Fibroblast of lung (primary cell): ENCODE data around the gene FOXI3. TPM values are rescaled to one million over a fixed set of nuclear protein-coding genes. Genes with fewer than 3 reads are reported as not detected.

Experiments
- DNase-seq, 2 donors: peaks; one replicate each; pipeline versions ENCODE4 v3.0.0 to v3.0.0-alpha.2; 2010; ENCODE audit warnings: low read depth in 2 of 2
- H2AFZ ChIP-seq: 2 replicates; pipeline ENCODE4 v1.5.1; 2012; ENCODE audit warnings: low read length, control low read depth, inconsistent platforms
- H3K27ac ChIP-seq: 2 replicates; pipeline ENCODE4 v1.5.1; 2011; ENCODE audit warnings: low read length, control low read depth; ENCODE audit not compliant: insufficient read depth
- H3K27me3 ChIP-seq: 2 replicates; pipeline ENCODE4 v1.5.1; 2011; ENCODE audit warnings: mild to moderate bottlenecking, low read length; ENCODE audit not compliant: control insufficient read depth, insufficient read depth
- H3K36me3 ChIP-seq: 2 replicates; pipeline ENCODE4 v1.5.1; 2011; ENCODE audit warnings: low read length; ENCODE audit not compliant: control insufficient read depth, insufficient read depth
- H3K4me1 ChIP-seq: 2 replicates; pipeline ENCODE4 v1.5.1; 2011; ENCODE audit warnings: low read length; ENCODE audit not compliant: control insufficient read depth, insufficient read depth; ENCODE audit errors: extremely low read depth
- H3K4me2 ChIP-seq: 2 replicates; pipeline ENCODE4 v1.5.1; 2011; ENCODE audit warnings: low read length, control low read depth; ENCODE audit not compliant: insufficient read depth; ENCODE audit errors: extremely low read depth
- H3K4me3 ChIP-seq, 4 experiments: fragments of 200-600 bp in 1 of 4; sonication (generic) in 1 of 4; replicated peaks in 1 of 4; 2 replicates each; pipeline ENCODE4 v1.5.1; 2011 to 2016; ENCODE audit warnings: low read length in 4 of 4, low read depth in 3 of 4, mild to moderate bottlenecking in 3 of 4, control low read depth in 2 of 4, inconsistent platforms in 1 of 4, mixed read lengths in 1 of 4; ENCODE audit not compliant: insufficient read depth in 1 of 4; ENCODE audit errors: control extremely low read depth in 1 of 4
- H3K79me2 ChIP-seq: 2 replicates; pipeline ENCODE4 v1.5.1; 2012; ENCODE audit warnings: mild to moderate bottlenecking, low read length, inconsistent platforms; ENCODE audit not compliant: control insufficient read depth, insufficient read depth
- H3K9ac ChIP-seq: 2 replicates; pipeline ENCODE4 v1.5.1; 2011; ENCODE audit warnings: mild to moderate bottlenecking, low read length, control low read depth; ENCODE audit not compliant: insufficient read depth
- H3K9me3 ChIP-seq: 2 replicates; pipeline ENCODE4 v1.5.1; 2012; ENCODE audit warnings: low read depth, low read length; ENCODE audit not compliant: control insufficient read depth, insufficient read depth
- H4K20me1 ChIP-seq: 2 replicates; pipeline ENCODE4 v1.5.1; 2011; ENCODE audit warnings: low read length; ENCODE audit not compliant: control insufficient read depth, insufficient read depth; ENCODE audit errors: extremely low read depth
- EZH2 ChIP-seq: IDR thresholded peaks from 2 replicates; pipeline ENCODE4 v1.5.1; 2012; ENCODE audit warnings: low read length, control low read depth, mild to moderate bottlenecking; ENCODE audit errors: missing control alignments
- polyA plus RNA-seq, 2 donors: library from polyadenylated mRNA; depleted of rRNA in 1 of 2; stranded (reverse) in 1 of 2; unstranded in 1 of 2; fragments of >200 nt; gene quantifications; 2 replicates each; pipeline ENCODE4 v1.2.1, GENCODE V29; 2011 to 2012; ENCODE audit warnings: missing spikeins in 1 of 2
- total RNA-seq: library from RNA; depleted of rRNA; stranded (reverse); fragments of >200 nt; gene quantifications from 2 replicates; pipeline ENCODE4 v1.2.1, GENCODE V29; 2014
- TF ChIP-seq, protein P1 (sequence below), 2 donors: IDR thresholded peaks in 1 of 2; conservative IDR thresholded peaks in 1 of 2; 1 replicate in 1 of 2; 2 replicates in 1 of 2; pipeline ENCODE4 v1.5.1; 2011 to 2012; ENCODE audit warnings: low read length in 2 of 2, control low read depth in 1 of 2, inconsistent platforms in 1 of 2, low read depth in 1 of 2, mild to moderate bottlenecking in 1 of 2

Gene FOXI3
- total and polyA plus RNA-seq, 2 donors (not counting 1 experiment from before 2014, with no cell fraction given), result not detected

GRCh38 chr2:88398180-88398579 is 54.3 kb downstream of the FOXI3 start:
- Histone ChIP-seq H3K4me3 (no peak overlapping the region), H4K20me1 (no peaks in the 10 kb centered on the region), H3K27ac (no peak overlapping the region), H2AFZ (no peak overlapping the region), H3K9ac (no peak overlapping the region), H3K4me2 (no peak overlapping the region), H3K4me1 (no peaks in the 10 kb centered on the region), H3K36me3 (no peaks in the 10 kb centered on the region), H3K27me3 (no peaks in the 10 kb centered on the region), H3K79me2 (no peaks in the 10 kb centered on the region), H3K9me3 (no peaks in the 10 kb centered on the region)
- TF ChIP-seq, protein P1, sequence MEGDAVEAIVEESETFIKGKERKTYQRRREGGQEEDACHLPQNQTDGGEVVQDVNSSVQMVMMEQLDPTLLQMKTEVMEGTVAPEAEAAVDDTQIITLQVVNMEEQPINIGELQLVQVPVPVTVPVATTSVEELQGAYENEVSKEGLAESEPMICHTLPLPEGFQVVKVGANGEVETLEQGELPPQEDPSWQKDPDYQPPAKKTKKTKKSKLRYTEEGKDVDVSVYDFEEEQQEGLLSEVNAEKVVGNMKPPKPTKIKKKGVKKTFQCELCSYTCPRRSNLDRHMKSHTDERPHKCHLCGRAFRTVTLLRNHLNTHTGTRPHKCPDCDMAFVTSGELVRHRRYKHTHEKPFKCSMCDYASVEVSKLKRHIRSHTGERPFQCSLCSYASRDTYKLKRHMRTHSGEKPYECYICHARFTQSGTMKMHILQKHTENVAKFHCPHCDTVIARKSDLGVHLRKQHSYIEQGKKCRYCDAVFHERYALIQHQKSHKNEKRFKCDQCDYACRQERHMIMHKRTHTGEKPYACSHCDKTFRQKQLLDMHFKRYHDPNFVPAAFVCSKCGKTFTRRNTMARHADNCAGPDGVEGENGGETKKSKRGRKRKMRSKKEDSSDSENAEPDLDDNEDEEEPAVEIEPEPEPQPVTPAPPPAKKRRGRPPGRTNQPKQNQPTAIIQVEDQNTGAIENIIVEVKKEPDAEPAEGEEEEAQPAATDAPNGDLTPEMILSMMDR (conservative IDR thresholded peaks at IDR 0.05 in 1 of 2, IDR thresholded peaks at IDR 0.05 in 1 of 2; ENCODE audit: low read depth in 1 of 2, low read length in 2 of 2), result no peak
- TF ChIP-seq EZH2, result no peak
- no peak for DNase-seq

Other genes with a start within 250 kb of the FOXI3 start
- gene EIF2AK3, start 174.8 kb upstream of the FOXI3 start, total RNA-seq, result 19.8 and 20.3 TPM in 2 replicates
- 8.8 and 11.9 TPM in 2 replicates for gene EIF2AK3, start 174.8 kb upstream of the FOXI3 start, polyA plus RNA-seq
- 6.4 and 6.7 TPM in 2 replicates for gene RPIA, start 239.0 kb upstream of the FOXI3 start, total RNA-seq
- 9.4 and 9.9 TPM in 2 replicates for gene RPIA, start 239.0 kb upstream of the FOXI3 start, polyA plus RNA-seq